Parathyroid adenoma (tissue), 2 donors: Measurements from ENCODE around the gene RORB.

ENCODE experiments used
- H2AFZ ChIP-seq: fragments of 300-600 bp; sonication (generic); one replicate; pipeline ENCODE4 v1.7.0; 2017; ENCODE audit warnings: antibody characterized with exemption, mild to moderate bottlenecking
- H3K27ac ChIP-seq: fragments of 300-600 bp; sonication (generic); one replicate; pipeline ENCODE4 v1.7.0; 2017
- H3K27me3 ChIP-seq: fragments of 300-600 bp; sonication (generic); one replicate; pipeline ENCODE4 v1.7.0; 2017; ENCODE audit warnings: low read length; ENCODE audit not compliant: control insufficient read depth, insufficient read depth
- H3K36me3 ChIP-seq: fragments of 300-600 bp; sonication (generic); one replicate; pipeline ENCODE4 v1.7.0; 2017; ENCODE audit warnings: low read length; ENCODE audit not compliant: control insufficient read depth, insufficient read depth
- H3K4me1 ChIP-seq: fragments of 300-600 bp; sonication (generic); one replicate; pipeline ENCODE4 v1.7.0; 2017; ENCODE audit warnings: control low read depth
- H3K4me2 ChIP-seq: fragments of 300-600 bp; sonication (generic); one replicate; pipeline ENCODE4 v1.7.0; 2017; ENCODE audit warnings: low read length
- H3K4me3 ChIP-seq: fragments of 300-600 bp; sonication (generic); one replicate; pipeline ENCODE4 v1.7.0; 2017; ENCODE audit warnings: low read depth, low read length
- H3K79me2 ChIP-seq: fragments of 300-600 bp; sonication (generic); one replicate; pipeline ENCODE4 v1.7.0; 2017; ENCODE audit warnings: control low read depth
- H3K9ac ChIP-seq: fragments of 300-600 bp; sonication (generic); one replicate; pipeline ENCODE4 v1.7.0; 2017; ENCODE audit warnings: mild to moderate bottlenecking
- H3K9me3 ChIP-seq: fragments of 300-600 bp; sonication (generic); one replicate; pipeline ENCODE4 v1.7.0; 2017; ENCODE audit warnings: low read length; ENCODE audit not compliant: control insufficient read depth
- TF ChIP-seq, protein P1 (sequence below): fragments of 300-600 bp; sonication (generic); IDR thresholded peaks from one replicate; pipeline ENCODE4 v1.7.0; 2017; ENCODE audit warnings: antibody characterized with exemption, mild to moderate bottlenecking
- donor health status: primary hyperparathyroidism.

RORB gene

GRCh38 chr9:74630228-74630627 is 133.1 kb downstream of the RORB start:
- Histone ChIP-seq H3K36me3 (no peaks in the 10 kb centered on the region), H3K27ac (no peak overlapping the region), H3K27me3 (no peaks in the 10 kb centered on the region), H3K4me2 (no peak overlapping the region), H3K79me2 (no peaks in the 10 kb centered on the region), H3K4me1 (no peaks in the 10 kb centered on the region), H2AFZ (no peak overlapping the region), H3K9me3 (no peaks in the 10 kb centered on the region), H3K9ac (no peak overlapping the region), H3K4me3 (no peak overlapping the region)
- TF ChIP-seq, protein P1, sequence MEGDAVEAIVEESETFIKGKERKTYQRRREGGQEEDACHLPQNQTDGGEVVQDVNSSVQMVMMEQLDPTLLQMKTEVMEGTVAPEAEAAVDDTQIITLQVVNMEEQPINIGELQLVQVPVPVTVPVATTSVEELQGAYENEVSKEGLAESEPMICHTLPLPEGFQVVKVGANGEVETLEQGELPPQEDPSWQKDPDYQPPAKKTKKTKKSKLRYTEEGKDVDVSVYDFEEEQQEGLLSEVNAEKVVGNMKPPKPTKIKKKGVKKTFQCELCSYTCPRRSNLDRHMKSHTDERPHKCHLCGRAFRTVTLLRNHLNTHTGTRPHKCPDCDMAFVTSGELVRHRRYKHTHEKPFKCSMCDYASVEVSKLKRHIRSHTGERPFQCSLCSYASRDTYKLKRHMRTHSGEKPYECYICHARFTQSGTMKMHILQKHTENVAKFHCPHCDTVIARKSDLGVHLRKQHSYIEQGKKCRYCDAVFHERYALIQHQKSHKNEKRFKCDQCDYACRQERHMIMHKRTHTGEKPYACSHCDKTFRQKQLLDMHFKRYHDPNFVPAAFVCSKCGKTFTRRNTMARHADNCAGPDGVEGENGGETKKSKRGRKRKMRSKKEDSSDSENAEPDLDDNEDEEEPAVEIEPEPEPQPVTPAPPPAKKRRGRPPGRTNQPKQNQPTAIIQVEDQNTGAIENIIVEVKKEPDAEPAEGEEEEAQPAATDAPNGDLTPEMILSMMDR: no peak

DNA sequence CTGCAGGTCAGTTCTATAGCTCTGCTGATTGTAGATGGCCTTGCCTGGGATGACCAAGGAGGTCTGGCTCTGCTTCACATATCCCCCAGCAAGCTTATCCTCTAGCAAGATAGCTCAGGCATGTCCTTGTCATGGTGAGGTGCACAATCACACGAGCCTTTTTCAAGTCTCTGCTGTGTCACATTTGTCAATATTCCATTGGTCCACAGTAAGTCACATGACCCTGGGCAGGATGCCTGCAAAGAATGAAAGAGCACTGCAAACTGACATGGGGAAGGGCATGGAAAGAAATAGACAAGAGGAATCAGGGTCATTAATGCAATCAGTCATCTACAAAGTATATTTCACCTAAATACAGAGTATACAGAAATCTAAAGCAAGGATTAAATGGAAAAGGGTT is 142.0 kb downstream of the RORB start:
- Histone ChIP-seq H3K9ac (no peak overlapping the region), H3K27ac (no peak overlapping the region), H3K36me3 (no peaks in the 10 kb centered on the region), H3K27me3 (no peaks in the 10 kb centered on the region), H2AFZ (no peak overlapping the region), H3K9me3 (no peaks in the 10 kb centered on the region), H3K4me1 (no peaks in the 10 kb centered on the region), H3K79me2 (no peaks in the 10 kb centered on the region), H3K4me2 (no peak overlapping the region), H3K4me3 (no peak overlapping the region)
- TF ChIP-seq, protein P1: no peak

DNA sequence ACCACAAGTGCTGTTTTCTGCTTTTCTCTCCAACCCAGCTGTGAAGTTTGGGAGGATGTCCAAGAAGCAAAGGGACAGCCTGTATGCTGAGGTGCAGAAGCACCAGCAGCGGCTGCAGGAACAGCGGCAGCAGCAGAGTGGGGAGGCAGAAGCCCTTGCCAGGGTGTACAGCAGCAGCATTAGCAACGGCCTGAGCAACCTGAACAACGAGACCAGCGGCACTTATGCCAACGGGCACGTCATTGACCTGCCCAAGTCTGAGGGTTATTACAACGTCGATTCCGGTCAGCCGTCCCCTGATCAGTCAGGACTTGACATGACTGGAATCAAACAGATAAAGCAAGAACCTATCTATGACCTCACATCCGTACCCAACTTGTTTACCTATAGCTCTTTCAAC is 145.2 kb downstream of the RORB start:
- no peaks in the 10 kb centered on the region for H3K36me3 ChIP-seq
- H3K4me1 ChIP-seq: no peaks in the 10 kb centered on the region
- H3K79me2 ChIP-seq: no peaks in the 10 kb centered on the region
- H2AFZ ChIP-seq: no peak overlapping the region
- no peak overlapping the region for H3K4me2 ChIP-seq
- H3K27ac ChIP-seq: no peak overlapping the region
- no peak overlapping the region for H3K9ac ChIP-seq
- H3K9me3 ChIP-seq: no peaks in the 10 kb centered on the region
- TF ChIP-seq, protein P1: no peak
- no peak overlapping the region for H3K4me3 ChIP-seq
- H3K27me3 ChIP-seq: no peaks in the 10 kb centered on the region

- no peak overlapping the region for H3K27ac ChIP-seq
Measured at GRCh38 chr9:74643303-74643923, 146.3 kb downstream of the RORB start.

More at GRCh38 chr9:74643303-74643923, 146.3 kb downstream of the RORB start:
- Histone ChIP-seq H3K4me3 (no peak overlapping the region), H3K4me2 (no peak overlapping the region), H3K27me3 (no peaks in the 10 kb centered on the region), H2AFZ (no peak overlapping the region), H3K9ac (no peak overlapping the region), H3K79me2 (no peaks in the 10 kb centered on the region), H3K9me3 (no peaks in the 10 kb centered on the region), H3K4me1 (no peaks in the 10 kb centered on the region), H3K36me3 (no peaks in the 10 kb centered on the region)
- TF ChIP-seq, protein P1: no peak
